A673 (cell line): Measurements from ENCODE around the gene SMOC2. TPM values are rescaled to one million over a fixed set of nuclear protein-coding genes. Genes with fewer than 3 reads are reported as not detected.
A peak's percentile ranks its signal among the peaks of the same experiment; 100 is the strongest.

Source experiments
- Bru-seq: library from RNA; stranded (reverse); fragments of 400-500 nt; gene quantifications from one replicate; lab custom pipeline; 2021; lab: Mats Ljungman, UMichigan
- BruChase-seq, 2 experiments: library from RNA; stranded (reverse); fragments of 400-500 nt; gene quantifications; one replicate each; lab custom pipeline; 2021; lab: Mats Ljungman, UMichigan
- BruUV-seq: library from RNA; stranded (reverse); fragments of 400-500 nt; replicated peaks from 2 replicates; lab custom pipeline; 2021; lab: Mats Ljungman, UMichigan
- CTCF ChIA-PET: fragments of 300-600 bp; sonication (Branson Sonifier 250); formaldehyde crosslinking; loops from one replicate; lab custom pipeline; 2022; ENCODE audit warnings: antibody characterized with exemption; lab: Charles Lee
- POLR2A ChIA-PET: fragments of 300-600 bp; sonication (Branson Sonifier 250); formaldehyde crosslinking; loops from one replicate; lab custom pipeline; 2022; ENCODE audit warnings: antibody characterized with exemption; ENCODE audit not compliant: low non-redundant PET; lab: Charles Lee
- DNase-seq: peaks from one replicate; pipeline ENCODE4 v3.0.0-alpha.2; 2015; ENCODE audit warnings: low spot score
- H3K27ac ChIP-seq: fragments of 200-600 bp; sonication (generic); 2 replicates; pipeline ENCODE4 v1.5.1; 2016; ENCODE audit warnings: mixed run types, low read depth, mild to moderate bottlenecking, mixed read lengths, antibody characterized with exemption, low read length; ENCODE audit not compliant: poor library complexity, severe bottlenecking
- H3K27me3 ChIP-seq: fragments of 200-600 bp; sonication (generic); replicated peaks from 2 replicates; pipeline ENCODE4 v1.6.1; 2017; ENCODE audit warnings: mixed run types, low read depth, mild to moderate bottlenecking, mixed read lengths, antibody characterized with exemption, low read length; ENCODE audit not compliant: insufficient read depth, poor library complexity
- H3K36me3 ChIP-seq: fragments of 200-600 bp; sonication (generic); 2 replicates; pipeline ENCODE4 v1.6.1; 2016; ENCODE audit warnings: mixed run types, mild to moderate bottlenecking, mixed read lengths, antibody characterized with exemption, low read length; ENCODE audit not compliant: insufficient read depth, poor library complexity, severe bottlenecking
- H3K4me1 ChIP-seq: fragments of 200-600 bp; sonication (generic); 2 replicates; pipeline ENCODE4 v1.6.1; 2017; ENCODE audit warnings: mixed run types, mild to moderate bottlenecking, mixed read lengths, antibody characterized with exemption, low read length; ENCODE audit not compliant: insufficient read depth, poor library complexity, severe bottlenecking
- H3K4me3 ChIP-seq: fragments of 200-600 bp; sonication (generic); 2 replicates; pipeline ENCODE4 v1.5.1; 2016; ENCODE audit warnings: low read depth, mixed run types, mild to moderate bottlenecking, mixed read lengths, low read length; ENCODE audit not compliant: poor library complexity, severe bottlenecking
- H3K9me3 ChIP-seq: fragments of 200-600 bp; sonication (generic); 2 replicates; pipeline ENCODE4 v1.6.1; 2016; ENCODE audit warnings: mixed run types, low read depth, mild to moderate bottlenecking, mixed read lengths, antibody characterized with exemption, low read length; ENCODE audit not compliant: poor library complexity, severe bottlenecking
- EZH2 ChIP-seq: fragments of 200-600 bp; sonication (generic); IDR thresholded peaks from 2 replicates; pipeline ENCODE4 v1.6.1; 2017; ENCODE audit warnings: borderline replicate concordance, low read depth, mild to moderate bottlenecking, mixed read lengths, antibody characterized with exemption, low read length; ENCODE audit not compliant: poor library complexity, severe bottlenecking
- intact Hi-C: fragments of 100-400 bp; cut with micrococcal nuclease; formaldehyde crosslinking; loops from one replicate; pipeline ENCODE4 v1.10.0; 2022; ENCODE audit not compliant: unreplicated experiment
- long read RNA-seq: library from polyadenylated mRNA; stranded (forward); transcript quantifications from one replicate; pipeline ENCODE4 v2.0.0, GENCODE V29; 2022
- total RNA-seq: library from RNA; stranded (reverse); gene quantifications from 2 replicates; pipeline ENCODE4 v1.2.3, GENCODE V29; 2021
- TF ChIP-seq, protein P1 (sequence below): fragments of 300-800, 200-600 bp; sonication (generic); conservative IDR thresholded peaks from 2 replicates; pipeline ENCODE4 v1.5.1; 2017; ENCODE audit warnings: low read depth, mild to moderate bottlenecking, antibody characterized with exemption, low read length, moderate library complexity, mixed read lengths

SMOC2 gene, protein sequence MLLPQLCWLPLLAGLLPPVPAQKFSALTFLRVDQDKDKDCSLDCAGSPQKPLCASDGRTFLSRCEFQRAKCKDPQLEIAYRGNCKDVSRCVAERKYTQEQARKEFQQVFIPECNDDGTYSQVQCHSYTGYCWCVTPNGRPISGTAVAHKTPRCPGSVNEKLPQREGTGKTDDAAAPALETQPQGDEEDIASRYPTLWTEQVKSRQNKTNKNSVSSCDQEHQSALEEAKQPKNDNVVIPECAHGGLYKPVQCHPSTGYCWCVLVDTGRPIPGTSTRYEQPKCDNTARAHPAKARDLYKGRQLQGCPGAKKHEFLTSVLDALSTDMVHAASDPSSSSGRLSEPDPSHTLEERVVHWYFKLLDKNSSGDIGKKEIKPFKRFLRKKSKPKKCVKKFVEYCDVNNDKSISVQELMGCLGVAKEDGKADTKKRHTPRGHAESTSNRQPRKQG
- total RNA-seq (1.7 and 1.8 TPM in 2 replicates), Bru-seq, nascent RNA (percentile 34 among the genes with signal in this experiment), BruChase-seq, experiment 1, labeled RNA remaining after a 2-hour chase (percentile 35 among the genes with signal in this experiment), BruChase-seq, experiment 2, labeled RNA remaining after a 6-hour chase (percentile 34 among the genes with signal in this experiment)
- long read RNA-seq, partial matches to known transcripts: 1 of 3 reads
- long read RNA-seq, other reads (novel, unspliced or antisense): 0 of 3 reads

DNA sequence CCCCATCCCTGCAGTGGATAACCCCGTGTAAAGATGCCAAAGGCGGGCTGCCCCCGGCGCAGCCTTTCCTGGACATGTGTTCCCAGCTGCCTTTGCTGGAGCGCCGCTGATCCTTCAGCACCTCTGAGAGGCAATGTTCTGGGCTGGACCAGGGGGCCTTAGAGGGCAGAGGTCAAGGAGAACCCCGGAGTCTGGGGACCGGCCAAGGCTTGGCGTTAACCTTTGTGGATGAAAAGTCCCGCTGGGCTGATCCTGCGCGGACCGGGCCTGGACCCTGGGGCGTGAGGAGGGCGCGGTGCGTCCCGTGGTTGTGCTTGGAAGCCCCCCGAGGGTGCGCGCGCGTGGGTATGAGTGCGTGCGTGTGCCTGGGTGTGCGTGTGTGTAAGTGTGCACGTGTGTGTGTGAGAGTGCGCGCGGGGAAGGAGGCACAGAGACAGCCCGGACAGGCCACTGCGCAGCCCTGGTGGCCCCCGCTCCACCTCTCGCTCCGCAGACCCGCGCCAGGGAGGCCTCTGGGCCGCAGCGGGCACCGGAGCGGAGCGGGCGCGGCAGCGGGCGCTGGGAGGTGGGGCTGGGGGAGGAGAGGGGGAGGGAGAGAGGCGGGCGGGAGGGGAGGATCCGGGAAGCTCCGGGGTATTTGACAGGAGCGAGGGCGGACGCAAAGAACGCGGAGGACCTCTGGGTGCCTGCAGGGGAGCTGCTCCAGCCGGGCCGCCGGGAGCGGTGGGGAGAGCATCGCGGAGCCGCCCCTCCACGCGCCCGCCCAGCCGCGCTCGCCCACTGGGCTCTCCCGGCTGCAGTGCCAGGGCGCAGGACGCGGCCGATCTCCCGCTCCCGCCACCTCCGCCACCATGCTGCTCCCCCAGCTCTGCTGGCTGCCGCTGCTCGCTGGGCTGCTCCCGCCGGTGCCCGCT is at the start of gene SMOC2:
TSS of gene SMOC2 (plus strand) at position 665 of the 914 bp plus-strand sequence. CDS start at position 852, 187 bp downstream.
- no peak within 1 kb of the TSS for H3K27ac ChIP-seq
- peaks cover 60% of the 10 kb centered on the region for H3K27me3 ChIP-seq
- H3K4me1 ChIP-seq: peaks cover 7% of the 10 kb centered on the region
- H3K36me3 ChIP-seq: no peaks in the 10 kb centered on the region
- peak; percentile 28 for DNase-seq
- ChIA-PET CTCF (no interaction called here), POLR2A (no interaction called here)
- H3K4me3 ChIP-seq: peak within 1 kb of the TSS; percentile 42
- TF ChIP-seq, protein P1, sequence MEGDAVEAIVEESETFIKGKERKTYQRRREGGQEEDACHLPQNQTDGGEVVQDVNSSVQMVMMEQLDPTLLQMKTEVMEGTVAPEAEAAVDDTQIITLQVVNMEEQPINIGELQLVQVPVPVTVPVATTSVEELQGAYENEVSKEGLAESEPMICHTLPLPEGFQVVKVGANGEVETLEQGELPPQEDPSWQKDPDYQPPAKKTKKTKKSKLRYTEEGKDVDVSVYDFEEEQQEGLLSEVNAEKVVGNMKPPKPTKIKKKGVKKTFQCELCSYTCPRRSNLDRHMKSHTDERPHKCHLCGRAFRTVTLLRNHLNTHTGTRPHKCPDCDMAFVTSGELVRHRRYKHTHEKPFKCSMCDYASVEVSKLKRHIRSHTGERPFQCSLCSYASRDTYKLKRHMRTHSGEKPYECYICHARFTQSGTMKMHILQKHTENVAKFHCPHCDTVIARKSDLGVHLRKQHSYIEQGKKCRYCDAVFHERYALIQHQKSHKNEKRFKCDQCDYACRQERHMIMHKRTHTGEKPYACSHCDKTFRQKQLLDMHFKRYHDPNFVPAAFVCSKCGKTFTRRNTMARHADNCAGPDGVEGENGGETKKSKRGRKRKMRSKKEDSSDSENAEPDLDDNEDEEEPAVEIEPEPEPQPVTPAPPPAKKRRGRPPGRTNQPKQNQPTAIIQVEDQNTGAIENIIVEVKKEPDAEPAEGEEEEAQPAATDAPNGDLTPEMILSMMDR: no peak
- TF ChIP-seq EZH2: no peak
- BruUV-seq: no TSS peak
- no peaks in the 10 kb centered on the region for H3K9me3 ChIP-seq
- intact Hi-C loops: loop anchor here (10.0 kb wide), 1 partner anchor 286 kb away; no protein-coding TSS in a partner anchor

DNA sequence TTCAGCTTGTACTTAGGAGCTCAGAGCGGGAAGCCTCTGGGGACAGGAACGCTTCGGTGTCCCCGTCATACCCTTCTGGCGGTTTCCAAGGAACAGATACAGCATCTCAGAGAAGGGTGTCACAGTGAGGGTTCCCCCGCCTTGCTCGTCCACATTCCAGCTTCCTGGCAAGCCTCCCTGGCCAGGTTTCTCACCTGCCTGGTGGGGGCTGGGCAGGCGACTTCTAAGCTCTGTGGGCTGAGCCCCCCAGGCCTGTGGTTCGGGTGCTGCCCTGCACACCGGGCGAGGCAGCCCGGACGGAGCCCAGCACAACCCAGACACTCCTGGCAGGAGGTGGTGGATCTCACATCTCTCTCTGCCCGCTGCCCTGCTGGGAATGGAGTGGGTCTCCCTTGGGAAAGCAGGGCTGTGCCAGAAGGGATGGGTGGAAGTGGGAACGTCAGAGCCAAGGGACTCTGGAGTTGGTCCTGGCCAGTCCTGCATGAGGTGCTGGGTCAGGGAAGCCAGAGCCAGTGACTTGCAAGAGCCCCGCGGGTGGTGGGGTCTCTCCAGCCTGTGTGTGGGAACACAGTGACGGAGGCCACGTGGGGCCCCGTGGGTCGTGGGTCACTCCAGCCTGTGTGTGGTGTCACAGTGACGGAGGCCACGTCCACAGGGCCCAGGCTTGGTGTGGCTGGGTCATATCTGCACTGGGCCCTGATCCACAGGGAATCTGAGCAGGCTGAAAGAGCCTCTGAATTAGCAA is 47.7 kb upstream of the SMOC2 start:
- ChIA-PET POLR2A (no interaction called here), CTCF (no interaction called here)
- no peak overlapping the region for H3K27ac ChIP-seq
- intact Hi-C loops: no loop called here
- H3K4me1 ChIP-seq: no peaks in the 10 kb centered on the region
- H3K36me3 ChIP-seq: no peaks in the 10 kb centered on the region
- no peak overlapping the region for H3K4me3 ChIP-seq
- no peak for TF ChIP-seq EZH2
- TF ChIP-seq, protein P1: no peak
- H3K27me3 ChIP-seq: no peaks in the 10 kb centered on the region
- BruUV-seq: no TSS peak
- DNase-seq: no peak
- no peaks in the 10 kb centered on the region for H3K9me3 ChIP-seq
